ENCODE results near the gene LCE1A. TPM values are rescaled to one million over a fixed set of nuclear protein-coding genes. Genes with fewer than 3 reads are reported as not detected.

The LCE1A gene
- polyA plus RNA-seq, 1 donor (not counting 4 experiments of a cell fraction or from before 2014, with no cell fraction given) = not detected

DNA sequence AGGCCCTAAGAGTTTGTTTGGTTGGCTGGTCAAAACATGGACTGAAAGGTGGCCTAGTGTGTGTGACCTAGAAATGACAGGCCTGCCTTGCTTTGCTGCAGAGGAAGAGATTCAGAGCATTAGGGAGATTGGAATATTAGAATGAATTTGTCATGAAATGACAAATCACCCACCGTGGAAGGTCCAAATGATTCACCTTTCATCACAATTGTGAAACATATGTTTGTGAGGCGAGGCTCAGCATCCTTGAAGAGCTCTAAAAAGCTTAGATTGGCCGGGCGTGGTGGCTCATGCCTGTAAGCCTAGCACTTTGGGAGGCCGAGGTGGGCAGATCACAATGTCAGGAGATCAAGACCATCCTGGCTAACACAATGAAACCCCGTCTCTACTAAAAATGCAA, 10.0 kb upstream of the LCE1A start:
- H3K9me3 ChIP-seq (ENCODE audit: control insufficient read depth, low read depth, low read length) = no peaks in the 10 kb centered on the region
- H3K4me2 ChIP-seq (ENCODE audit: control insufficient read depth, extremely low read depth, insufficient read depth, low read depth, low read length) = no peak overlapping the region
- H3K4me3 ChIP-seq (ENCODE audit: control insufficient read depth in 2 of 3, extremely low read depth in 1 of 3, insufficient read depth in 2 of 3, low read depth in 1 of 3, low read length in 3 of 3) = no peak overlapping the region
- H3K4me1 ChIP-seq (ENCODE audit: control insufficient read depth, extremely low read depth, insufficient read depth, low read length) = peaks cover 5% of the 10 kb centered on the region
- TF ChIP-seq, protein P1, sequence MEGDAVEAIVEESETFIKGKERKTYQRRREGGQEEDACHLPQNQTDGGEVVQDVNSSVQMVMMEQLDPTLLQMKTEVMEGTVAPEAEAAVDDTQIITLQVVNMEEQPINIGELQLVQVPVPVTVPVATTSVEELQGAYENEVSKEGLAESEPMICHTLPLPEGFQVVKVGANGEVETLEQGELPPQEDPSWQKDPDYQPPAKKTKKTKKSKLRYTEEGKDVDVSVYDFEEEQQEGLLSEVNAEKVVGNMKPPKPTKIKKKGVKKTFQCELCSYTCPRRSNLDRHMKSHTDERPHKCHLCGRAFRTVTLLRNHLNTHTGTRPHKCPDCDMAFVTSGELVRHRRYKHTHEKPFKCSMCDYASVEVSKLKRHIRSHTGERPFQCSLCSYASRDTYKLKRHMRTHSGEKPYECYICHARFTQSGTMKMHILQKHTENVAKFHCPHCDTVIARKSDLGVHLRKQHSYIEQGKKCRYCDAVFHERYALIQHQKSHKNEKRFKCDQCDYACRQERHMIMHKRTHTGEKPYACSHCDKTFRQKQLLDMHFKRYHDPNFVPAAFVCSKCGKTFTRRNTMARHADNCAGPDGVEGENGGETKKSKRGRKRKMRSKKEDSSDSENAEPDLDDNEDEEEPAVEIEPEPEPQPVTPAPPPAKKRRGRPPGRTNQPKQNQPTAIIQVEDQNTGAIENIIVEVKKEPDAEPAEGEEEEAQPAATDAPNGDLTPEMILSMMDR (optimal IDR thresholded peaks at IDR 0.05 in 1 of 3, IDR thresholded peaks at IDR 0.05 in 1 of 3, conservative IDR thresholded peaks at IDR 0.05 in 1 of 3; ENCODE audit: extremely low read depth in 1 of 3, insufficient read depth in 2 of 3, low read length in 3 of 3) = no peak
- no peak for TF ChIP-seq EZH2 (IDR thresholded peaks at IDR 0.05; ENCODE audit: low read length)
- H3K9ac ChIP-seq (ENCODE audit: control insufficient read depth, extremely low read depth, insufficient read depth, low read length) = no peak overlapping the region
- no peak overlapping the region for H3K27ac ChIP-seq (ENCODE audit: control insufficient read depth, insufficient read depth, low read length)
- H4K20me1 ChIP-seq (ENCODE audit: control insufficient read depth, extremely low read depth, insufficient read depth, low read length) = no peaks in the 10 kb centered on the region
- DNase-seq (ENCODE audit: low read depth, low spot score) (no peak), FAIRE-seq (no peak)
- dilution Hi-C loops (cut with MboI; ENCODE audit: extremely low pct_ligation_motif_present, low sequenced_read_pairs) = no loop called here
- H3K9me1 ChIP-seq (ENCODE audit: control insufficient read depth, extremely low read depth, insufficient read depth, low read length) = no peaks in the 10 kb centered on the region
- H3K79me2 ChIP-seq (ENCODE audit: control insufficient read depth, insufficient read depth, low read length) = no peaks in the 10 kb centered on the region
- no peaks in the 10 kb centered on the region for H3K27me3 ChIP-seq (ENCODE audit: control insufficient read depth, extremely low read depth, insufficient read depth, low read length)
- H2AFZ ChIP-seq (ENCODE audit: control insufficient read depth, low read length) = no peak overlapping the region
- no peaks in the 10 kb centered on the region for H3K36me3 ChIP-seq (ENCODE audit: control insufficient read depth in 2 of 2, extremely low read depth in 1 of 2, insufficient read depth in 2 of 2, low read length in 2 of 2)

DNA sequence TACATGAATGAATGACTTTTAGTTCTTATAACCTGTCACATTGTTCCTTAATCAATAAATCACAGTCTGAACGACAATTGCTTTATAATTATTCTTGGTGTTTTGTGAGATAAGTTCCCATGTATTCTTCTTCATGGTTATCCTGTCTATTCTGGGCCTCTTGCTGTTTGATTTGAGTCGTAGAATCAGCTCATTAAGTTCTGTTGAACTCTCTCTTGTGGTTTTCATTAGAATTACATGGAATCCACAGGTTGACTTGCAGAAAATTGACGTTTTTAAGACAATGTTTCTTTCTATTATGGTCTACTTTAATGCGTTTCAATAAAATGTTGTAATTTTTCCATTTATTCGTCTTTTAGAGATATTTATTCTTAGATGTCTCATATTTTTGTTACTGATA, 4.0 kb upstream of the LCE1A start:
- Histone ChIP-seq H4K20me1 (ENCODE audit: control insufficient read depth, extremely low read depth, insufficient read depth, low read length) (no peaks in the 10 kb centered on the region), H3K4me3 (ENCODE audit: control insufficient read depth in 2 of 3, extremely low read depth in 1 of 3, insufficient read depth in 2 of 3, low read depth in 1 of 3, low read length in 3 of 3) (no peak overlapping the region), H2AFZ (ENCODE audit: control insufficient read depth, low read length) (no peak overlapping the region), H3K79me2 (ENCODE audit: control insufficient read depth, insufficient read depth, low read length) (no peaks in the 10 kb centered on the region), H3K4me1 (ENCODE audit: control insufficient read depth, extremely low read depth, insufficient read depth, low read length) (no peaks in the 10 kb centered on the region), H3K36me3 (ENCODE audit: control insufficient read depth in 2 of 2, extremely low read depth in 1 of 2, insufficient read depth in 2 of 2, low read length in 2 of 2) (no peaks in the 10 kb centered on the region), H3K9me1 (ENCODE audit: control insufficient read depth, extremely low read depth, insufficient read depth, low read length) (no peaks in the 10 kb centered on the region), H3K9ac (ENCODE audit: control insufficient read depth, extremely low read depth, insufficient read depth, low read length) (no peak overlapping the region), H3K27ac (ENCODE audit: control insufficient read depth, insufficient read depth, low read length) (no peak overlapping the region), H3K27me3 (ENCODE audit: control insufficient read depth, extremely low read depth, insufficient read depth, low read length) (no peaks in the 10 kb centered on the region), H3K4me2 (ENCODE audit: control insufficient read depth, extremely low read depth, insufficient read depth, low read depth, low read length) (no peak overlapping the region), H3K9me3 (ENCODE audit: control insufficient read depth, low read depth, low read length) (no peaks in the 10 kb centered on the region)
- no peak for DNase-seq (ENCODE audit: low read depth, low spot score)
- dilution Hi-C loops (cut with MboI; ENCODE audit: extremely low pct_ligation_motif_present, low sequenced_read_pairs) = no loop called here
- TF ChIP-seq, protein P1 (optimal IDR thresholded peaks at IDR 0.05 in 1 of 3, IDR thresholded peaks at IDR 0.05 in 1 of 3, conservative IDR thresholded peaks at IDR 0.05 in 1 of 3; ENCODE audit: extremely low read depth in 1 of 3, insufficient read depth in 2 of 3, low read length in 3 of 3) = no peak
- no peak for TF ChIP-seq EZH2 (IDR thresholded peaks at IDR 0.05; ENCODE audit: low read length)
- no peak for FAIRE-seq
